Measurements from ENCODE around the gene LTBP3. TPM values are rescaled to one million over a fixed set of nuclear protein-coding genes. Genes with fewer than 3 reads are reported as not detected.

Gene LTBP3
- total RNA-seq, 1 experiment from 2014 or later, result 248 TPM

DNA sequence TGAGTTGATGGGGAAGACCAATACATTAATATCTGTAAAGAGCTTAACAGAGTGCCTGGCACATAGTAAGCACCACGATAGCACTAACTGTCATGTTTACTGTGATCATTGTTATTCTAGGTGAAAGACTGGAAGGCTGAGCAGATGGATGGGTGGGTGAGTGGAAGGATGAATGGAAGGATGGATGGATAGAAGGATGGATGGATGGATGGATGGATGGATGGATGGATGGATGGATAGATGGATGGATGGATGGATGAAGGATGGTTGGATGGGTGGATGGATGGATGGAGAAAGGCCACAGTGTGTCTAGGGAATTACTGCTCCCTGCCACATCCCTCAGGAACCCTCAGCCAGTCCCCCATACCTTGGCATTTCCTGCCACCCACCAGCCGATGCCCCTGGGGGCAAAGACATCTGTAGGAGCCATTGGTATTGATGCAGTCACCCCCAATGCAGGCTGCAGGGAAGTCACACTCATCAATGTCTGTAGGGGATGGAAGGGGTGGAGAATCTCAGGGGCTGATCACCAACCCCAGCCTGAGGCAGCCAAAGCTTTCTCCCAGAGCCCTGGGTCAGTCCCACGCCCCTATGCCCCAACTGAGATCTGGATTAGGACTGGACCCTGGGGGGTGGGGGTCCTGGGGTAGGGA is 15.3 kb downstream of the LTBP3 start:
- H4K20me1 ChIP-seq (ENCODE audit: insufficient read depth), result no peaks in the 10 kb centered on the region
- ChIA-PET RAD21 (ENCODE audit: low non-redundant PET in 1 of 2, low total read pairs in 2 of 2, uncharacterized antibody in 2 of 2, unreplicated experiment in 2 of 2) (no interaction called here), POLR2A (interaction anchor here (1.1 kb wide), 1 partner anchor 9 kb away, joined by 7 read pairs; no protein-coding TSS in a partner anchor), CTCF (interaction anchor here (3.0 to 4.6 kb wide), 4 partner anchors 9 to 51 kb away, joined by 25 to 89 read pairs (median 28); partner anchors contain the start of genes FAM89B, KCNK7 and ZNRD2)
- H3K27me3 ChIP-seq (ENCODE audit: insufficient read depth, low read length), result no peaks in the 10 kb centered on the region
- H3K9ac ChIP-seq (ENCODE audit: low read length), result no peak overlapping the region
- intact Hi-C loops (cut with micrococcal nuclease), result no loop called here
- TF ChIP-seq CBX3 (IDR thresholded peaks at IDR 0.05; ENCODE audit: low read depth) (no peak), SP1 (IDR thresholded peaks at IDR 0.05; ENCODE audit: low read depth) (no peak)
- DNase-seq (ENCODE audit: low read depth, low spot score) (no peak), ATAC-seq (no peak)
- peaks cover 14% of the 10 kb centered on the region for H3K79me2 ChIP-seq (ENCODE audit: insufficient read depth, low read length)
- no peak overlapping the region for H3K4me3 ChIP-seq (replicated peaks in 1 of 2; ENCODE audit: low read depth in 1 of 2, low read length in 2 of 2)
- no peak overlapping the region for H3K27ac ChIP-seq (ENCODE audit: low read depth, low read length)
- no TSS peak for BruUV-seq (replicated peaks)
- H3K36me3 ChIP-seq (ENCODE audit: control insufficient read depth in 1 of 2, insufficient read depth in 2 of 2, low read length in 2 of 2), result peaks cover 0 to 9% of the 10 kb centered on the region in 2 experiments; a peak in 1 of 4 replicates
- peaks cover 19 to 47% of the 10 kb centered on the region in 2 experiments for H3K4me1 ChIP-seq (ENCODE audit: control insufficient read depth in 1 of 2, insufficient read depth in 2 of 2, low read length in 2 of 2)
- no peak overlapping the region for H3K4me2 ChIP-seq (ENCODE audit: low read length)
- no peak overlapping the region for H2AFZ ChIP-seq (ENCODE audit: low read depth, low read length, poor library complexity, severe bottlenecking)
- H3K9me3 ChIP-seq (ENCODE audit: control insufficient read depth in 1 of 2, insufficient read depth in 1 of 2, low read depth in 1 of 2, low read length in 2 of 2), result no peaks in the 10 kb centered on the region
- H3K9me2 ChIP-seq (ENCODE audit: insufficient read depth), result no peaks in the 10 kb centered on the region

DNA sequence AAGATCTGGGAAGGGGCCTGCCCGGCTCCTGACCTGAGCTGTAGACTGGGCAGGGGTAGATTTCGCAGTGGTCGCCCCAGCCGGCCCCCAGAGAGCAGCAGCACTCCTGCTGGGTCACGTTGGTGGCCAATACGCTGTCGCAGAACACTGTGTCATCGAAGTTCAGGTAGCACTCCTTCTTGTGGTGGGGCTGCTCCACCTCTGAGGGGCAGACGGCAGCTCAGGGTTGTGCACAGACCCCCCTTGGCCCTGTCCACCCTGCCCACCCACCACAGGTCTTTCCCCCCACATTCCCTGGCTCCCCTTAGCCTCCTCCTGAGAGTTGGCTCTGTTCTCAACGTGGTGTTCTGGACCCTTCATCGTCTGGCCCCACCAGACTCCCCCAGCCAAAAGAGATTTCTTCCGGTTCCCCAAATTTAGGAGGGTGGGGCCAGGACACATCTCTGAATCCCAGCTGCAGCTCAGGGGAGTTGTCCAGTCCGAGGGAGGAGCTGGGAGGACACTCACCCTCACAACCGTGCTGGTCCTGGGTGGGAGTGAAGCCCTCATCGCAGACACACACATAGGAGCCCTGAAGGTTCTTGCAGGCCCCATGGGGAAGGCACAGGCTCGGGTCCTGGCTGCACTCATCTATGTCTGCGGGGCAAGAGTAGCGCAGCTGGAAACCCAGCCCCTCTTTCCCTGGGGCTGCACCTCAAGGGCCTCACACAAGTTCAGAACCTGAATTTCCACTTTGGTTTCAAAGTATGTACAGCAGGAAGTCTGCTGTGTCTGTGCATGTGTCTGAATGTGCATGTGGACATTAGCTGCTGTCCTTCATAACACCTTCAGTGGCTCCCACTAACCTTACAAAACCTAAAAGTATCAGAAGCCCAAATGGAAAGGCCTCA is 16.8 kb downstream of the LTBP3 start:
- CTCF ChIA-PET, result interaction anchor here (0.7 to 4.6 kb wide), 9 partner anchors 11 to 125 kb away, joined by 3 to 89 read pairs (median 14); partner anchors contain the start of genes FAM89B, KCNK7, PCNX3 and ZNRD2
- H3K9ac ChIP-seq (ENCODE audit: low read length), result peak overlapping the region; percentile 82
- no peak overlapping the region for H2AFZ ChIP-seq (ENCODE audit: low read depth, low read length, poor library complexity, severe bottlenecking)
- H3K9me3 ChIP-seq (ENCODE audit: control insufficient read depth in 1 of 2, insufficient read depth in 1 of 2, low read depth in 1 of 2, low read length in 2 of 2), result no peaks in the 10 kb centered on the region
- no peaks in the 10 kb centered on the region for H3K27me3 ChIP-seq (ENCODE audit: insufficient read depth, low read length)
- peaks cover 0 to 9% of the 10 kb centered on the region in 2 experiments; a peak in 2 of 4 replicates for H3K36me3 ChIP-seq (ENCODE audit: control insufficient read depth in 1 of 2, insufficient read depth in 2 of 2, low read length in 2 of 2)
- BruUV-seq (replicated peaks), result TSS peak; percentile 47
- no peaks in the 10 kb centered on the region for H3K9me2 ChIP-seq (ENCODE audit: insufficient read depth)
- POLR2A ChIA-PET, result interaction anchor here (0.9 to 2.8 kb wide), 15 partner anchors 10 to 74 kb away, joined by 3 to 16 read pairs (median 4); partner anchors contain the start of genes EHBP1L1, FAM89B, MALAT1 and PCNX3
- ATAC-seq, result no peak
- RAD21 ChIA-PET (ENCODE audit: low non-redundant PET in 1 of 2, low total read pairs in 2 of 2, uncharacterized antibody in 2 of 2, unreplicated experiment in 2 of 2), result interaction anchor here (1.0 to 3.3 kb wide), 6 partner anchors 16 to 53 kb away, joined by 3 to 32 read pairs (median 6); partner anchors contain the start of genes FAM89B (in 1 of the 2), SCYL1 (in 1 of the 2) and ZNRD2 (in 1 of the 2)
- intact Hi-C loops (cut with micrococcal nuclease), result no loop called here
- no peaks in the 10 kb centered on the region for H4K20me1 ChIP-seq (ENCODE audit: insufficient read depth)
- peak overlapping the region; percentile 94 for H3K4me2 ChIP-seq (ENCODE audit: low read length)
- H3K4me1 ChIP-seq (ENCODE audit: control insufficient read depth in 1 of 2, insufficient read depth in 2 of 2, low read length in 2 of 2), result peaks cover 15 to 45% of the 10 kb centered on the region in 2 experiments; a peak in 3 of 4 replicates
- peak overlapping the region; percentile 100 for H3K27ac ChIP-seq (ENCODE audit: low read depth, low read length)
- peaks cover 24% of the 10 kb centered on the region for H3K79me2 ChIP-seq (ENCODE audit: insufficient read depth, low read length)
- TF ChIP-seq, protein P1, sequence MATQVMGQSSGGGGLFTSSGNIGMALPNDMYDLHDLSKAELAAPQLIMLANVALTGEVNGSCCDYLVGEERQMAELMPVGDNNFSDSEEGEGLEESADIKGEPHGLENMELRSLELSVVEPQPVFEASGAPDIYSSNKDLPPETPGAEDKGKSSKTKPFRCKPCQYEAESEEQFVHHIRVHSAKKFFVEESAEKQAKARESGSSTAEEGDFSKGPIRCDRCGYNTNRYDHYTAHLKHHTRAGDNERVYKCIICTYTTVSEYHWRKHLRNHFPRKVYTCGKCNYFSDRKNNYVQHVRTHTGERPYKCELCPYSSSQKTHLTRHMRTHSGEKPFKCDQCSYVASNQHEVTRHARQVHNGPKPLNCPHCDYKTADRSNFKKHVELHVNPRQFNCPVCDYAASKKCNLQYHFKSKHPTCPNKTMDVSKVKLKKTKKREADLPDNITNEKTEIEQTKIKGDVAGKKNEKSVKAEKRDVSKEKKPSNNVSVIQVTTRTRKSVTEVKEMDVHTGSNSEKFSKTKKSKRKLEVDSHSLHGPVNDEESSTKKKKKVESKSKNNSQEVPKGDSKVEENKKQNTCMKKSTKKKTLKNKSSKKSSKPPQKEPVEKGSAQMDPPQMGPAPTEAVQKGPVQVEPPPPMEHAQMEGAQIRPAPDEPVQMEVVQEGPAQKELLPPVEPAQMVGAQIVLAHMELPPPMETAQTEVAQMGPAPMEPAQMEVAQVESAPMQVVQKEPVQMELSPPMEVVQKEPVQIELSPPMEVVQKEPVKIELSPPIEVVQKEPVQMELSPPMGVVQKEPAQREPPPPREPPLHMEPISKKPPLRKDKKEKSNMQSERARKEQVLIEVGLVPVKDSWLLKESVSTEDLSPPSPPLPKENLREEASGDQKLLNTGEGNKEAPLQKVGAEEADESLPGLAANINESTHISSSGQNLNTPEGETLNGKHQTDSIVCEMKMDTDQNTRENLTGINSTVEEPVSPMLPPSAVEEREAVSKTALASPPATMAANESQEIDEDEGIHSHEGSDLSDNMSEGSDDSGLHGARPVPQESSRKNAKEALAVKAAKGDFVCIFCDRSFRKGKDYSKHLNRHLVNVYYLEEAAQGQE (IDR thresholded peaks at IDR 0.05; ENCODE audit: low read depth), result no peak
- no peak; the same call in 1 of the 2 replicates for TF ChIP-seq POLR2AphosphoS5 (IDR thresholded peaks at IDR 0.05; ENCODE audit: low read depth, low read length)
- TF ChIP-seq, protein P2, sequence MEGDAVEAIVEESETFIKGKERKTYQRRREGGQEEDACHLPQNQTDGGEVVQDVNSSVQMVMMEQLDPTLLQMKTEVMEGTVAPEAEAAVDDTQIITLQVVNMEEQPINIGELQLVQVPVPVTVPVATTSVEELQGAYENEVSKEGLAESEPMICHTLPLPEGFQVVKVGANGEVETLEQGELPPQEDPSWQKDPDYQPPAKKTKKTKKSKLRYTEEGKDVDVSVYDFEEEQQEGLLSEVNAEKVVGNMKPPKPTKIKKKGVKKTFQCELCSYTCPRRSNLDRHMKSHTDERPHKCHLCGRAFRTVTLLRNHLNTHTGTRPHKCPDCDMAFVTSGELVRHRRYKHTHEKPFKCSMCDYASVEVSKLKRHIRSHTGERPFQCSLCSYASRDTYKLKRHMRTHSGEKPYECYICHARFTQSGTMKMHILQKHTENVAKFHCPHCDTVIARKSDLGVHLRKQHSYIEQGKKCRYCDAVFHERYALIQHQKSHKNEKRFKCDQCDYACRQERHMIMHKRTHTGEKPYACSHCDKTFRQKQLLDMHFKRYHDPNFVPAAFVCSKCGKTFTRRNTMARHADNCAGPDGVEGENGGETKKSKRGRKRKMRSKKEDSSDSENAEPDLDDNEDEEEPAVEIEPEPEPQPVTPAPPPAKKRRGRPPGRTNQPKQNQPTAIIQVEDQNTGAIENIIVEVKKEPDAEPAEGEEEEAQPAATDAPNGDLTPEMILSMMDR (IDR thresholded peaks at IDR 0.05 in 2 of 3, conservative IDR thresholded peaks at IDR 0.05 in 1 of 3; ENCODE audit: borderline replicate concordance in 1 of 3, insufficient read depth in 1 of 3, low read depth in 2 of 3, low read length in 2 of 3), result 0 out of 6 replicates have a peak, but pooled peaks of 1 of the 3 experiments have one; percentile 3
- peak overlapping the region; percentile 68 to 85 for H3K4me3 ChIP-seq (replicated peaks in 1 of 2; ENCODE audit: low read depth in 1 of 2, low read length in 2 of 2)
- DNase-seq (ENCODE audit: low read depth, low spot score), result no peak

Measured in HCT116 (cell line).